ENCODE measurements around the gene FRYL. TPM values are rescaled to one million over a fixed set of nuclear protein-coding genes. Genes with fewer than 3 reads are reported as not detected.

Gene FRYL
- total and polyA plus RNA-seq, 2 experiments from 2014 or later: 20.6 to 33.0 TPM

- peak in 1 of 2 donors; percentile 25 for DNase-seq (ENCODE audit: low read depth in 1 of 2, low spot score in 1 of 2)
- H3K27ac ChIP-seq: no peak overlapping the region
- H3K4me3 ChIP-seq: no peak overlapping the region
- H3K36me3 ChIP-seq: no peaks in the 10 kb centered on the region
- no peaks in the 10 kb centered on the region for H3K27me3 ChIP-seq
- H3K9me3 ChIP-seq (ENCODE audit: low read depth): no peaks in the 10 kb centered on the region
- TF ChIP-seq CTCF (IDR thresholded peaks at IDR 0.05; ENCODE audit: low read depth, low read length): no peak
- peaks cover 3% of the 10 kb centered on the region for H3K4me1 ChIP-seq (ENCODE audit: low read depth)
Observed at GRCh38 chr4:48693856-48694574, 86.1 kb downstream of the FRYL start.

GRCh38 chr4:48692897-48693296, 87.2 kb downstream of the FRYL start:
- H3K27me3 ChIP-seq: no peaks in the 10 kb centered on the region
- no peak for TF ChIP-seq CTCF (IDR thresholded peaks at IDR 0.05; ENCODE audit: low read depth, low read length)
- no peak for DNase-seq (ENCODE audit: low read depth in 1 of 2, low spot score in 1 of 2)
- H3K9me3 ChIP-seq (ENCODE audit: low read depth): no peaks in the 10 kb centered on the region
- no peak overlapping the region for H3K27ac ChIP-seq
- no peak overlapping the region for H3K4me3 ChIP-seq
- no peaks in the 10 kb centered on the region for H3K4me1 ChIP-seq (ENCODE audit: low read depth)
- no peaks in the 10 kb centered on the region for H3K36me3 ChIP-seq

GRCh38 chr4:48692044-48692443, 88.0 kb downstream of the FRYL start:
- H3K27me3 ChIP-seq: no peaks in the 10 kb centered on the region
- TF ChIP-seq CTCF (IDR thresholded peaks at IDR 0.05; ENCODE audit: low read depth, low read length): no peak
- H3K27ac ChIP-seq: no peak overlapping the region
- no peak overlapping the region for H3K4me3 ChIP-seq
- no peaks in the 10 kb centered on the region for H3K4me1 ChIP-seq (ENCODE audit: low read depth)
- DNase-seq (ENCODE audit: low read depth in 1 of 2, low spot score in 1 of 2): no peak
- no peaks in the 10 kb centered on the region for H3K36me3 ChIP-seq
- H3K9me3 ChIP-seq (ENCODE audit: low read depth): no peaks in the 10 kb centered on the region

GRCh38 chr4:48688953-48689352, 91.1 kb downstream of the FRYL start:
- Histone ChIP-seq H3K27me3 (no peaks in the 10 kb centered on the region), H3K4me1 (ENCODE audit: low read depth) (no peaks in the 10 kb centered on the region), H3K36me3 (no peaks in the 10 kb centered on the region), H3K27ac (no peak overlapping the region), H3K4me3 (no peak overlapping the region), H3K9me3 (ENCODE audit: low read depth) (no peaks in the 10 kb centered on the region)
- no peak for TF ChIP-seq CTCF (IDR thresholded peaks at IDR 0.05; ENCODE audit: low read depth, low read length)
- no peak for DNase-seq (ENCODE audit: low read depth in 1 of 2, low spot score in 1 of 2)

GRCh38 chr4:48687313-48688051, 92.6 kb downstream of the FRYL start:
- Histone ChIP-seq H3K4me3 (no peak overlapping the region), H3K27me3 (no peaks in the 10 kb centered on the region), H3K27ac (no peak overlapping the region), H3K36me3 (no peaks in the 10 kb centered on the region), H3K4me1 (ENCODE audit: low read depth) (no peaks in the 10 kb centered on the region), H3K9me3 (ENCODE audit: low read depth) (no peaks in the 10 kb centered on the region)
- TF ChIP-seq CTCF (IDR thresholded peaks at IDR 0.05; ENCODE audit: low read depth, low read length): no peak
- no peak for DNase-seq (ENCODE audit: low read depth in 1 of 2, low spot score in 1 of 2)
